HG02642 (cell line): ENCODE data around the gene HS3ST5.
"Not testable (repeated sequence)": the region's sequence is repeated elsewhere in the genome, so short reads cannot be mapped to it uniquely, and the experiment has no call there.

Experiments used
- ATAC-seq: cut with Tn5 transposase; IDR thresholded peaks from one replicate; pipeline ENCODE4 v1.9.1; 2021; ENCODE audit warnings: mild to moderate bottlenecking; ENCODE audit not compliant: unreplicated experiment, poor library complexity

Gene HS3ST5

GRCh38 chr6:114342086-114342825 lies 567 bp downstream of the HS3ST5 start:
- ATAC-seq, result no peak

- no peak for ATAC-seq
Observed at GRCh38 chr6:114339706-114340105, 3.1 kb downstream of the HS3ST5 start.

- peak; percentile 38 for ATAC-seq
Observed at GRCh38 chr6:114334237-114334636, 8.6 kb downstream of the HS3ST5 start.

- ATAC-seq, result no peak
Observed at GRCh38 chr6:114327074-114327473, 15.7 kb downstream of the HS3ST5 start.

GRCh38 chr6:114323784-114324183 lies 19.0 kb downstream of the HS3ST5 start:
- no peak for ATAC-seq

GRCh38 chr6:114319749-114320148 lies 23.1 kb downstream of the HS3ST5 start:
- ATAC-seq, result no peak

GRCh38 chr6:114315831-114316595 lies 26.8 kb downstream of the HS3ST5 start:
- ATAC-seq, result no peak

GRCh38 chr6:114313816-114314215 lies 29.0 kb downstream of the HS3ST5 start:
- not testable (repeated sequence) for ATAC-seq

- ATAC-seq, result no peak
Observed at GRCh38 chr6:114312931-114313330, 29.9 kb downstream of the HS3ST5 start.

GRCh38 chr6:114310053-114310452 lies 32.8 kb downstream of the HS3ST5 start:
- no peak for ATAC-seq

- ATAC-seq, result no peak
Observed at GRCh38 chr6:114304304-114304887, 38.4 kb downstream of the HS3ST5 start.

- no peak for ATAC-seq
Observed at GRCh38 chr6:114301596-114302219, 41.1 kb downstream of the HS3ST5 start.

GRCh38 chr6:114297135-114297534 lies 45.7 kb downstream of the HS3ST5 start:
- ATAC-seq, result no peak

- no peak for ATAC-seq
Observed at GRCh38 chr6:114292431-114292830, 50.4 kb downstream of the HS3ST5 start.

- no peak for ATAC-seq
Observed at GRCh38 chr6:114291428-114291827, 51.4 kb downstream of the HS3ST5 start.

GRCh38 chr6:114290864-114291263 lies 52.0 kb downstream of the HS3ST5 start:
- ATAC-seq, result no peak

- ATAC-seq, result no peak
Observed at GRCh38 chr6:114288701-114289495, 53.9 kb downstream of the HS3ST5 start.

- ATAC-seq, result no peak
Observed at GRCh38 chr6:114287461-114287860, 55.4 kb downstream of the HS3ST5 start.

- no peak for ATAC-seq
Observed at GRCh38 chr6:114286211-114286610, 56.6 kb downstream of the HS3ST5 start.

- ATAC-seq, result no peak
Observed at GRCh38 chr6:114284281-114284680, 58.5 kb downstream of the HS3ST5 start.
